ENCODE measurements around the gene GJC2. TPM values are rescaled to one million over a fixed set of nuclear protein-coding genes. Genes with fewer than 3 reads are reported as not detected.

The GJC2 gene
- total RNA-seq, 2 donors from 2014 or later, result 1.9 to 4.1 TPM

GRCh38 chr1:228104526-228105269, 45.0 kb upstream of the GJC2 start:
- H3K27me3 ChIP-seq (replicated peaks; ENCODE audit: insufficient read depth), result no peaks in the 10 kb centered on the region
- H3K9me3 ChIP-seq, result no peaks in the 10 kb centered on the region
- no peak overlapping the region for H3K27ac ChIP-seq
- no peak overlapping the region for H3K4me3 ChIP-seq
- DNase-seq (ENCODE audit: low spot score), result no peak
- TF ChIP-seq POLR2A (IDR thresholded peaks at IDR 0.05) (no peak), POLR2AphosphoS5 (IDR thresholded peaks at IDR 0.05) (no peak), CTCF (IDR thresholded peaks at IDR 0.05) (no peak)
- H3K36me3 ChIP-seq, result no peaks in the 10 kb centered on the region
- intact Hi-C loops (cut with DNase I), result loop anchor here (5.0 kb wide), 1 partner anchor 43 kb away; the partner anchor contains the start of gene GJC2
- WGBS, result 59% methylated on average over 7 of the region's 7 CpGs
- peaks cover 6% of the 10 kb centered on the region for H3K4me1 ChIP-seq (replicated peaks)

DNA sequence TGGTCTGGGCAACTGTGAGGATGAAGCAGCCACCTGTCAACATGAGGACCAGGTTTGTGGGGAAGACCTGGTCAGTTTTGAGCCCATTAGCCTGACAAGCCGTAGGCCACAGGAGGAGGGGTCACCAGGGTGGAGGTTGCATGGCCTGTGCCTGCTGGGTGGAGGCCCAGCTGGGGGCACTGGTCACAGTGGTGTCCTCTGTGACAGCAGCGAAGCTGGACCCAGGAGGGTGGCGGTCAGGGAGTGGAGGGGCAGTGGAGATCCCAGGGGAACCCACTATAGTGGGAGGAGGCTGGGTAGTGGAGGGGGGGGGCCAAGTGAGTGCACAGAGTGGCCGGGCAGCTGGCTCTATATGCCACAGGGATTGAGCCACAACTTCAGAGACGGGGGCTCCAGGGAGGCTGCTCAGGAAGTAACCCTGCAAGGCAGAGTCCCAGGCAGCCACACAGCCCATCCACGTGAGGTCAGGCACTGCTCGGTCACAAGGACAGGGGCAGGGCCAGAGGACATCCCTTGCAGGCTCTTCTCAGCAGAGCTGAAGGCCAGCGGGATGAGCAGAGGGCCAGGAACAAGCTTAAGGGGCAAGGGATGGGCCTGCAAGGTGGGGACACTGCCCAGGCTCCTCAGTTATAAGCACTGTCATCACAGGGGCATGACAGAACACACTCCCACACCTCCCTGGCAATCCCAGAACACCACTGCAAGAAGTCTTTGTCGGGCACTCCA, 44.3 kb upstream of the GJC2 start:
- TF ChIP-seq POLR2AphosphoS5 (IDR thresholded peaks at IDR 0.05) (no peak), POLR2A (IDR thresholded peaks at IDR 0.05) (no peak), CTCF (IDR thresholded peaks at IDR 0.05) (no peak)
- WGBS, result 79% methylated on average over 9 of the region's 9 CpGs
- intact Hi-C loops (cut with DNase I), result loop anchor here (5.0 kb wide), 1 partner anchor 42 kb away; the partner anchor contains the start of gene GJC2
- peaks cover 6% of the 10 kb centered on the region for H3K4me1 ChIP-seq (replicated peaks)
- DNase-seq (ENCODE audit: low spot score), result no peak
- no peaks in the 10 kb centered on the region for H3K36me3 ChIP-seq
- H3K9me3 ChIP-seq, result no peaks in the 10 kb centered on the region
- no peak overlapping the region for H3K27ac ChIP-seq
- H3K27me3 ChIP-seq (replicated peaks; ENCODE audit: insufficient read depth), result no peaks in the 10 kb centered on the region
- no peak overlapping the region for H3K4me3 ChIP-seq

DNA sequence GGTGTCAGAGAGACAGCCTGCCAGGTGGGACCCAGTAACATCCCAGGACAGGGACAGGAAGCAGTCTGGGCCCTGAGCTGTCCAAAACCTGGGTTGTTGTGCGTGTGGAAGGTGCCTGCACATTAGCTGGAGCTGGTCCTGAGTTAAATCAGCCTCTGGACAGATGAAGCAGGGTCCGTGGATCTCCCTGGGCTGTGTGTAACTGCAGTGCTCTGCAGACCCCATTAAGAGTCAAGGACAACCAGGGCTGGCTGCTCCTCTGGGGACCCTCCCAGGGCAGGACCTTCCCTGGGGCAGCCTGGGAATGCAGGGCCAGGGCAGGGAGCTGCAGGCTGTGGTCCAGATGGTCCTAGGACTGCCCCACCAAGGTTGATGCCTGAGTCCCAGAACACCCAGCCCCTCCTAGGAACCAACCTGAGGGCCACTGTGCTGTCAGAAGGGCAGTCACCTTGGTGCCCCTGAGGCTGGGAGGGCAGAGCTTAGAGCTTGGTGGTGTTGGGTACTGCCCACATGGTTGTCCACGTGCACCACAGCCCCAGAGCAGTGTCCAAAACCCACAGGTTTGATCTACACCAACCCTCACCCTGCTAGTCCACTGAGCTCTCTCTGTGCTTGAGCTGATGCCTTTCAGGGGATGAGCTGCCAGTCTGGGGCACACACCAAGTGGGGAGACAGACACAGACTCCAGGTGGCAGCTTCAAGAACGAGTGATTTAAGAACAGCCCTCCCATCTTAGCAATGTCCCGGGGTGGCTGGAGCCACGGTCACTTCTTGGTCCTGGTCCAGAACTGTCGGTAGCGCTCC, 43.5 kb upstream of the GJC2 start:
- Histone ChIP-seq H3K4me3 (no peak overlapping the region), H3K9me3 (no peaks in the 10 kb centered on the region), H3K4me1 (replicated peaks) (peaks cover 6% of the 10 kb centered on the region), H3K36me3 (no peaks in the 10 kb centered on the region), H3K27me3 (replicated peaks; ENCODE audit: insufficient read depth) (no peaks in the 10 kb centered on the region), H3K27ac (no peak overlapping the region)
- TF ChIP-seq POLR2A (IDR thresholded peaks at IDR 0.05), result no peak
- no peak for TF ChIP-seq CTCF (IDR thresholded peaks at IDR 0.05)
- TF ChIP-seq POLR2AphosphoS5 (IDR thresholded peaks at IDR 0.05), result no peak
- intact Hi-C loops (cut with DNase I), result loop anchor here (5.0 kb wide), 1 partner anchor 41 kb away; the partner anchor contains the start of gene GJC2
- no peak for DNase-seq (ENCODE audit: low spot score)
- WGBS, result 87% methylated on average over 8 of the region's 8 CpGs

- intact Hi-C loops (cut with DNase I), result loop anchor here (5.0 kb wide), 1 partner anchor 41 kb away; the partner anchor contains the start of gene GJC2
- no peaks in the 10 kb centered on the region for H3K27me3 ChIP-seq (replicated peaks; ENCODE audit: insufficient read depth)
- 84% methylated on average over 9 of the region's 9 CpGs for WGBS
- H3K36me3 ChIP-seq, result no peaks in the 10 kb centered on the region
- H3K4me3 ChIP-seq, result no peak overlapping the region
- TF ChIP-seq POLR2A (IDR thresholded peaks at IDR 0.05) (no peak), POLR2AphosphoS5 (IDR thresholded peaks at IDR 0.05) (no peak), CTCF (IDR thresholded peaks at IDR 0.05) (no peak)
- H3K27ac ChIP-seq, result no peak overlapping the region
- no peaks in the 10 kb centered on the region for H3K9me3 ChIP-seq
- H3K4me1 ChIP-seq (replicated peaks), result peaks cover 6% of the 10 kb centered on the region
- no peak for DNase-seq (ENCODE audit: low spot score)
Observed at GRCh38 chr1:228106800-228107054, 43.0 kb upstream of the GJC2 start.

Measured in prostate gland (tissue), 2 donors.